Mesothelial cell of epicardium (in vitro differentiated cells): ENCODE results near the gene PLA2G4E. TPM values are rescaled to one million over a fixed set of nuclear protein-coding genes. Genes with fewer than 3 reads are reported as not detected.

Experiments
- DNase-seq, 2 experiments: peaks; one replicate each; pipeline ENCODE4 v3.0.0; 2021; ENCODE audit warnings: low spot score in 2 of 2; ENCODE audit not compliant: unreplicated experiment in 2 of 2
- H3K27ac Mint-ChIP-seq: 2 replicates; pipeline ENCODE4 v1.8.0; 2021; ENCODE audit warnings: mixed read lengths
- H3K27me3 Mint-ChIP-seq: 2 replicates; pipeline ENCODE4 v1.8.0; 2021; ENCODE audit warnings: low read depth, mixed read lengths
- H3K36me3 Mint-ChIP-seq: 2 replicates; pipeline ENCODE4 v1.8.0; 2021; ENCODE audit warnings: mixed read lengths
- H3K4me1 Mint-ChIP-seq: 2 replicates; pipeline ENCODE4 v1.8.0; 2021; ENCODE audit warnings: mixed read lengths
- H3K4me3 Mint-ChIP-seq: 2 replicates; pipeline ENCODE4 v1.8.0; 2021; ENCODE audit warnings: mild to moderate bottlenecking, moderate library complexity, mixed read lengths
- H3K9me3 Mint-ChIP-seq: 2 replicates; pipeline ENCODE4 v1.8.0; 2021; ENCODE audit warnings: mixed read lengths
- total RNA-seq: library from RNA; stranded (reverse); gene quantifications from 3 replicates; pipeline ENCODE4 v1.2.1, GENCODE V29; 2021
- TF ChIP-seq, protein P1 (sequence below): fragments of 200-600 bp; sonication (generic); IDR thresholded peaks from one replicate; pipeline ENCODE4 v1.5.0; 2021; ENCODE audit warnings: antibody characterized with exemption; ENCODE audit not compliant: unreplicated experiment

The PLA2G4E gene
- total RNA-seq, 1 donor from 2014 or later = not detected

- peaks cover 7% of the 10 kb centered on the region for H3K27me3 Mint-ChIP-seq
- H3K4me1 Mint-ChIP-seq = peaks cover 9% of the 10 kb centered on the region
- no peaks in the 10 kb centered on the region for H3K9me3 Mint-ChIP-seq
- no peak overlapping the region for H3K27ac Mint-ChIP-seq
- TF ChIP-seq, protein P1, sequence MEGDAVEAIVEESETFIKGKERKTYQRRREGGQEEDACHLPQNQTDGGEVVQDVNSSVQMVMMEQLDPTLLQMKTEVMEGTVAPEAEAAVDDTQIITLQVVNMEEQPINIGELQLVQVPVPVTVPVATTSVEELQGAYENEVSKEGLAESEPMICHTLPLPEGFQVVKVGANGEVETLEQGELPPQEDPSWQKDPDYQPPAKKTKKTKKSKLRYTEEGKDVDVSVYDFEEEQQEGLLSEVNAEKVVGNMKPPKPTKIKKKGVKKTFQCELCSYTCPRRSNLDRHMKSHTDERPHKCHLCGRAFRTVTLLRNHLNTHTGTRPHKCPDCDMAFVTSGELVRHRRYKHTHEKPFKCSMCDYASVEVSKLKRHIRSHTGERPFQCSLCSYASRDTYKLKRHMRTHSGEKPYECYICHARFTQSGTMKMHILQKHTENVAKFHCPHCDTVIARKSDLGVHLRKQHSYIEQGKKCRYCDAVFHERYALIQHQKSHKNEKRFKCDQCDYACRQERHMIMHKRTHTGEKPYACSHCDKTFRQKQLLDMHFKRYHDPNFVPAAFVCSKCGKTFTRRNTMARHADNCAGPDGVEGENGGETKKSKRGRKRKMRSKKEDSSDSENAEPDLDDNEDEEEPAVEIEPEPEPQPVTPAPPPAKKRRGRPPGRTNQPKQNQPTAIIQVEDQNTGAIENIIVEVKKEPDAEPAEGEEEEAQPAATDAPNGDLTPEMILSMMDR = no peak
- H3K4me3 Mint-ChIP-seq = no peak overlapping the region
- no peaks in the 10 kb centered on the region for H3K36me3 Mint-ChIP-seq
- DNase-seq = peak in 1 of 2 experiments; percentile 30
Observed at GRCh38 chr15:42048821-42049200, 28.0 kb upstream of the PLA2G4E start.

- no peak overlapping the region for H3K4me3 Mint-ChIP-seq
- no peaks in the 10 kb centered on the region for H3K36me3 Mint-ChIP-seq
- H3K27ac Mint-ChIP-seq = no peak overlapping the region
- H3K4me1 Mint-ChIP-seq = peaks cover 9% of the 10 kb centered on the region
- peaks cover 7% of the 10 kb centered on the region for H3K27me3 Mint-ChIP-seq
- DNase-seq = peak in 1 of 2 experiments; percentile 16
- H3K9me3 Mint-ChIP-seq = no peaks in the 10 kb centered on the region
- TF ChIP-seq, protein P1 = no peak
Observed at GRCh38 chr15:42048080-42048820, 27.4 kb upstream of the PLA2G4E start.

DNA sequence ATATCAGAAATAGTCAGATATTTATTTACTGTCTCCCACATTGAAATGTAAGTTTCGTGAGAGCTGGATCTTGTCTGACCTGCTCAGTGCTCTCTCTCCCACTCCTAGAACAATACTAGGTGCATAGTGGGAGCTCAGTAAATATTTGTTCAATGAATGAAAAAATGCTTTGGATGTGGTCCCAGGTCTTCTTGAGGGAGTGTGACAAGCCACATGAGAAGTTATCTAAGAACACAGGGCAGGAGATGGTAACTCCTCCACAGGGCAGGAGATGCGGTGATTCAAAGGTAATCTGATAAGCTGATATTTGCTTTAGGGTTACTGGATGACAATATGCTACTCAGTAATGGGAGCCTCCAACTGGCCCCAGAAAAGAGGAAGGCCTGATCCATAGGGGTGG, 25.8 kb upstream of the PLA2G4E start:
- no peak overlapping the region for H3K27ac Mint-ChIP-seq
- H3K9me3 Mint-ChIP-seq = no peaks in the 10 kb centered on the region
- H3K27me3 Mint-ChIP-seq = peaks cover 7% of the 10 kb centered on the region
- peak in 1 of 2 experiments; percentile 1 for DNase-seq
- no peaks in the 10 kb centered on the region for H3K36me3 Mint-ChIP-seq
- H3K4me1 Mint-ChIP-seq = peaks cover 9% of the 10 kb centered on the region
- TF ChIP-seq, protein P1 = no peak
- H3K4me3 Mint-ChIP-seq = no peak overlapping the region

DNA sequence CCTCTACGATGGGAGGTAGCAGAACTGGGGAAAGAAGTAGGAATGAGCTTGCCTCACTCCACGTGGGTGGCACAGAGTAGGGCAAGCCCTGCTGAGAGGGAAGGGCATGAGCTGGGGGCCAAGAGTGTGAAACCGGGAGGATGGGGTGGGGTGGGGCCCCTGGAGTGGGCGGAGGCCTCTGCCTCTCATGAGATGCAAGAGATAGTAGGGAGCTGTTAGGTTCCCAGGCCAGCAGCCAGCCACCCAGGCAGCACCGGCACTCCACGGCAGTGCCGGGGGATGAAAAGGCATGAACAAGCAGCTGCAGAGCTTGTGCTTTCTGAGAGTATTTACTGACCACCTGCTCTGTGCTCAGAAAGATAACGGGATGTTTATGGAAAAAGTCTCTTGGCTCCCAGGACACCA, 24.4 kb upstream of the PLA2G4E start:
- H3K27ac Mint-ChIP-seq = peak overlapping the region; percentile 7
- peaks cover 2% of the 10 kb centered on the region for H3K4me1 Mint-ChIP-seq
- no peak overlapping the region for H3K4me3 Mint-ChIP-seq
- TF ChIP-seq, protein P1 = no peak
- DNase-seq = no peak
- H3K9me3 Mint-ChIP-seq = no peaks in the 10 kb centered on the region
- H3K27me3 Mint-ChIP-seq = peaks cover 7% of the 10 kb centered on the region
- no peaks in the 10 kb centered on the region for H3K36me3 Mint-ChIP-seq

DNA sequence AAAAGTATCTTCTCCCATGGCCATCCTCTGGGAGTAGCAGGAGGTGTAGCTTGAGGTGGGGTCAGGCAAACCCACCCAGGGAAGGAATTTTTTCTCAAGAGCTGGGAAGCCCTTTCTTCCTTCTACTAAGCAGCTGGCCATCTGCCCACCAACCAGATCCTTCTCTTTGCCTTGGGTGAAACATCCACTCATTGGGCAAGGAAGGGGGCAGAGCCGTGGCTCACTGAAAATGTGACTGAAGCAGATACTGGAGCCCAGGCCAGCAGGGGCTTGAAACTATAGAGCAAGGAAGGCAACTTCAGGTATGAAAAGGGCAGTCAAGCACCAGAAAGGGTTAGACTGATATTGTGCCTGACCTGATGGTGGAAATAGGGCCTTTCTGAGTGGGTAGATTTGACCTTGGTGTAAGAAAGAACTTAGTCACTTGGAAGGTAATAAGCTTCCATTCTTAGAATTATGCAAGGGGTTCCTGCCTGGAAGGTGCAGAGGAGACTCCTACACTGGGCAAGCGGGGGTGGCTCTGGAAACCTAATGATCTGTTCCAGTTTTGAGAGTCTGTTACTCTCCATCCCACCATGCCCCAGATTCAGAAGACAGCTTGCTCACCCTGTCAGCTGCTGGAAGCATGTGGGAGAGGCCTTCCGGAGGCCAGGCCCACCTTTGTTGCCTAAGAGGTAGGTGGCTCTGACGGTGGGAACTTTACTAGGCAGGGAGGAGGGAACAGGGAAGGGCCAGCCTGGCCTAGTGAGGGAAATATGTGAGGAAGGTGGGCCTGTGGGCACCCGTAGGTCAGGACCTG, 22.0 kb upstream of the PLA2G4E start:
- Mint-ChIP-seq H3K36me3 (no peaks in the 10 kb centered on the region), H3K4me3 (no peak overlapping the region), H3K9me3 (no peaks in the 10 kb centered on the region), H3K27me3 (peaks cover 7% of the 10 kb centered on the region), H3K27ac (no peak overlapping the region), H3K4me1 (no peaks in the 10 kb centered on the region)
- TF ChIP-seq, protein P1 = no peak
- DNase-seq = no peak
